K562 (cell line): ENCODE measurements around the gene SAMD11. TPM values are rescaled to one million over a fixed set of nuclear protein-coding genes. Genes with fewer than 3 reads are reported as not detected.

ENCODE experiments used
- ATF7 ChIP-seq: fragments of 450-650 bp; IDR thresholded peaks from 2 replicates; pipeline ENCODE4 v1.7.1; 2014; ENCODE audit warnings: mild to moderate bottlenecking, moderate library complexity
- CEBPB ChIP-seq: fragments of 450-650 bp; IDR thresholded peaks from 2 replicates; pipeline ENCODE4 v1.6.1; 2016; ENCODE audit warnings: missing genetic modification characterization, missing compliant biosample characterization
- CHAMP1 ChIP-seq: fragments of 450-650 bp; IDR thresholded peaks from 2 replicates; pipeline ENCODE4 v1.6.1; 2016; ENCODE audit warnings: mild to moderate bottlenecking
- DNMT1 ChIP-seq: fragments of 450-650 bp; IDR thresholded peaks from 2 replicates; pipeline ENCODE4 v1.6.1; 2016; ENCODE audit warnings: antibody characterized with exemption, mild to moderate bottlenecking
- EHMT2 ChIP-seq: fragments of 450-650 bp; IDR thresholded peaks from 2 replicates; pipeline ENCODE4 v1.6.1; 2018; ENCODE audit warnings: antibody characterized with exemption
- ELF2 ChIP-seq: fragments of 250-450 bp; sonication (Bioruptor Pico); IDR thresholded peaks from 2 replicates; pipeline ENCODE4 v1.5.0; 2021; ENCODE audit warnings: mild to moderate bottlenecking
- GTF2A2 ChIP-seq: IDR thresholded peaks from 2 replicates; pipeline ENCODE4 v1.6.1; 2016; ENCODE audit warnings: mild to moderate bottlenecking, missing genetic modification characterization, missing compliant biosample characterization
- KDM4B ChIP-seq, 2 experiments: fragments of 450-650 bp in 1 of 2; sonication (generic) in 1 of 2; IDR thresholded peaks; 2 replicates each; pipeline ENCODE4 v1.6.1; 2016 to 2017; ENCODE audit warnings: borderline replicate concordance in 2 of 2, antibody characterized with exemption in 1 of 2, low read depth in 1 of 2, mild to moderate bottlenecking in 1 of 2
- LEF1 ChIP-seq: fragments of 450-650 bp; IDR thresholded peaks from 2 replicates; pipeline ENCODE4 v1.6.1; 2016; ENCODE audit warnings: mild to moderate bottlenecking
- NR2F6 ChIP-seq: fragments of 450-650 bp; formaldehyde crosslinking; IDR thresholded peaks from 2 replicates; pipeline ENCODE4 v1.4.0; 2020; ENCODE audit warnings: mild to moderate bottlenecking
- POLR3A ChIP-seq: IDR thresholded peaks from 2 replicates; pipeline ENCODE4 v1.6.1; 2011; ENCODE audit warnings: borderline replicate concordance, mild to moderate bottlenecking, moderate library complexity; ENCODE audit not compliant: insufficient read length, insufficient read depth; ENCODE audit errors: extremely low read depth
- RBM34 ChIP-seq: fragments of 200-400 bp; formaldehyde crosslinking; IDR thresholded peaks from 2 replicates; pipeline ENCODE4 v1.6.1; 2018; ENCODE audit warnings: low read length, borderline replicate concordance; ENCODE audit not compliant: insufficient read depth
- SMARCE1 ChIP-seq: fragments of 450-650 bp; IDR thresholded peaks from 2 replicates; pipeline ENCODE4 v1.7.1; 2016; ENCODE audit warnings: mild to moderate bottlenecking
- SPI1 ChIP-seq: IDR thresholded peaks from 2 replicates; pipeline ENCODE4 v1.6.1; 2011; ENCODE audit warnings: low read depth, low read length, control low read depth, borderline replicate concordance
- SRSF1 ChIP-seq: fragments of 200-400 bp; formaldehyde crosslinking; IDR thresholded peaks from 2 replicates; pipeline ENCODE4 v1.6.1; 2017; ENCODE audit warnings: mild to moderate bottlenecking, low read depth, low read length, moderate library complexity
- SRSF9 ChIP-seq: fragments of 200-400 bp; formaldehyde crosslinking; IDR thresholded peaks from 2 replicates; pipeline ENCODE4 v1.6.1; 2017; ENCODE audit warnings: low read depth, low read length, borderline replicate concordance
- TFAM ChIP-seq: fragments of 250-450 bp; sonication (Bioruptor Pico); conservative IDR thresholded peaks from 2 replicates; pipeline ENCODE4 v1.5.0; 2021; ENCODE audit warnings: mild to moderate bottlenecking, moderate library complexity
- TFE3 ChIP-seq: fragments of 450-650 bp; formaldehyde crosslinking; IDR thresholded peaks from 2 replicates; pipeline ENCODE4 v1.4.0; 2020; ENCODE audit warnings: mild to moderate bottlenecking, mixed read lengths
- XRCC4 ChIP-seq: IDR thresholded peaks from one replicate; pipeline ENCODE4 v1.6.1; 2011; ENCODE audit not compliant: insufficient read depth, insufficient read length; ENCODE audit errors: extremely low read depth
- ZBTB17 ChIP-seq: fragments of 450-650 bp; formaldehyde crosslinking; IDR thresholded peaks from 2 replicates; pipeline ENCODE4 v1.4.0; 2020; ENCODE audit warnings: mild to moderate bottlenecking
- ZNF143 ChIP-seq: sonication (generic); formaldehyde crosslinking; IDR thresholded peaks from 2 replicates; pipeline ENCODE4 v1.9.0; 2022; ENCODE audit warnings: mild to moderate bottlenecking, missing genetic modification reagents
- ZNF197 ChIP-seq: fragments of 200-800 bp; sonication (Bioruptor generic); IDR thresholded peaks from 2 replicates; pipeline ENCODE4 v1.6.1; 2016; ENCODE audit warnings: low read depth, missing genetic modification characterization, missing compliant biosample characterization
- ZNF384 ChIP-seq: IDR thresholded peaks from 2 replicates; pipeline ENCODE4 v1.6.1; 2012; ENCODE audit warnings: low read depth, low read length, improper control_type of control experiment
- ZNF584 ChIP-seq: fragments of 200-800 bp; sonication (Bioruptor generic); IDR thresholded peaks from 2 replicates; pipeline ENCODE4 v1.6.1; 2016; ENCODE audit warnings: low read depth, mild to moderate bottlenecking, missing genetic modification characterization, missing compliant biosample characterization
- ZNF717 ChIP-seq: fragments of 250-450 bp; sonication (Bioruptor Pico); IDR thresholded peaks from 2 replicates; pipeline ENCODE4 v1.5.0; 2021
- polyA plus RNA-seq, 8 experiments: library from polyadenylated mRNA; depleted of rRNA in 4 of 8; stranded (reverse) in 5 of 8; unstranded in 3 of 8; fragments of >200 nt; fragmentation: Nextera tagmentation in 2 of 8; fragmentation: Illumina TruSeq in 1 of 8; extraction: Ambion mirVana in 2 of 8; extraction: Trizol in 1 of 8; gene quantifications; 2 replicates each; pipeline versions ENCODE4 v1.2.1 to v1.2.3, GENCODE V29; 2011 to 2014; ENCODE audit warnings: inconsistent platforms in 1 of 8, missing spikeins in 1 of 8
- total RNA-seq, 7 experiments: library from RNA; depleted of rRNA in 6 of 7; stranded (reverse); fragments of >200 nt in 6 of 7; fragmentation: Illumina TruSeq in 2 of 7; extraction: Trizol in 2 of 7; gene quantifications; 2 replicates each; pipeline versions ENCODE4 v1.2.1 to v1.2.3, GENCODE V29; 2011 to 2021; ENCODE audit warnings: low replicate concordance in 1 of 7

SAMD11 gene
- total and polyA plus RNA-seq, 9 of the 15 experiments (the other 6 are each of a cell fraction or from before 2014, with no cell fraction given) = 0.07 to 0.82 (median 0.11) TPM; not detected in 2

- TF ChIP-seq ELF2 (CRISPR knock-in tag) (no peak), ZNF143 (no peak), SRSF9 (no peak), SPI1 (no peak), LEF1 (no peak), XRCC4 (no peak), DNMT1 (no peak), ZNF717 (no peak), ZNF384 (no peak), NR2F6 (CRISPR knock-in tag) (no peak), ZNF197 (CRISPR knock-in tag) (no peak), ATF7 (peak; percentile 52), SMARCE1 (no peak), GTF2A2 (no peak), EHMT2 (no peak), TFAM (CRISPR knock-in tag) (no peak), KDM4B (IDR thresholded peaks at IDR 0.05; ENCODE audit: borderline replicate concordance in 2 of 2, low read depth in 1 of 2) (no peak), ZBTB17 (CRISPR knock-in tag) (0 out of 2 replicates have a peak, but pooled peaks have one; percentile 44), ZNF584 (no peak), CEBPB (tag) (no peak), TFE3 (no peak), CHAMP1 (no peak), RBM34 (peak; percentile 37; the same call in 1 of the 2 replicates), POLR3A (no peak), SRSF1 (no peak)
These were observed 43.1 kb downstream of the SAMD11 start (continued) for GRCh38 chr1:966704-967300.
